NOMO-1 (cell line): ENCODE data around the gene TANC1.
A peak's percentile ranks its signal among the peaks of the same experiment; 100 is the strongest.

ENCODE experiments used
- DNase-seq, 2 experiments: peaks; one replicate each; lab custom pipeline; 2025; ENCODE audit not compliant: unreplicated experiment in 2 of 2; lab: John Stamatoyannopoulos, UW

The TANC1 gene

GRCh38 chr2:158993721-158994587, 25.5 kb downstream of the TANC1 start:
- DNase-seq = no peak

DNA sequence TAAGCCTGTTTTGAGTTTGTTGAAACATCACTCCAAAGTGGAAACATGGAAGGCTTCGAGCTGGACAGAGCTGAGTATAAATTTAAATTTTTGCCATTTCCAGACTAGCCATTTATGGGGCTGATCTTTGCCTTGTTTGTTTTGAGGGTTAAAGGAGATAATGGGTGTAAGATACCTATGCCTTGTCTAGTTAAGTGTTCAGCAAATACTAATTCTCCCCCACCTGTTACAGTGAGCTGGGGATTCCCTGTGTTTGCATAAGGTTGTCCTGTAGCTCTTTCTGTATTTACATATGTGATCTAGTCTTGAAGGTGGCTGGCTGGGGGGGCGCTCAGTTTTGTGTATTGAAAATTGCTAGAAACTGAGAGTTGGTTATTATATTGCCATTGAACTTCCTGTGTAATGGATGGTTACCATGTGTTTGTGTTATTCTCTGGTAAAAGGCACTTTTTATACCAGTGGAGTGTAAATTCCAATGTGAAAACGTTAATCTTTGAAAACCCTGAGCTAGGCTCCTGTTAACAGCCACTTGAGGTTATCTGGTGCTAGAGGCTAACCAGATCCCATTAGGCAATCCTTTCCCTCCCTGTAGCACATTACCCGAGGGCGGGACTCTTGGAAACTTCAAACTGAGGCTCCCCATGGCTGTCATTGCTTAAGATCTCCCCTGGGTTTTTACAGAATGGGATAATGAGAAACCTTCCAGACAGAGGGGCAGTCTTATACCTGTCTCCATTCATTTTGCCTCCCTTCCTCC, 26.7 kb downstream of the TANC1 start:
- DNase-seq = no peak

- no peak for DNase-seq
Observed at GRCh38 chr2:158995677-158996049, 27.2 kb downstream of the TANC1 start.

- no peak for DNase-seq
Observed at GRCh38 chr2:158996378-158996993, 28.0 kb downstream of the TANC1 start.

GRCh38 chr2:158997037-158997790, 28.8 kb downstream of the TANC1 start:
- DNase-seq = peak; percentile 21 to 68

DNA sequence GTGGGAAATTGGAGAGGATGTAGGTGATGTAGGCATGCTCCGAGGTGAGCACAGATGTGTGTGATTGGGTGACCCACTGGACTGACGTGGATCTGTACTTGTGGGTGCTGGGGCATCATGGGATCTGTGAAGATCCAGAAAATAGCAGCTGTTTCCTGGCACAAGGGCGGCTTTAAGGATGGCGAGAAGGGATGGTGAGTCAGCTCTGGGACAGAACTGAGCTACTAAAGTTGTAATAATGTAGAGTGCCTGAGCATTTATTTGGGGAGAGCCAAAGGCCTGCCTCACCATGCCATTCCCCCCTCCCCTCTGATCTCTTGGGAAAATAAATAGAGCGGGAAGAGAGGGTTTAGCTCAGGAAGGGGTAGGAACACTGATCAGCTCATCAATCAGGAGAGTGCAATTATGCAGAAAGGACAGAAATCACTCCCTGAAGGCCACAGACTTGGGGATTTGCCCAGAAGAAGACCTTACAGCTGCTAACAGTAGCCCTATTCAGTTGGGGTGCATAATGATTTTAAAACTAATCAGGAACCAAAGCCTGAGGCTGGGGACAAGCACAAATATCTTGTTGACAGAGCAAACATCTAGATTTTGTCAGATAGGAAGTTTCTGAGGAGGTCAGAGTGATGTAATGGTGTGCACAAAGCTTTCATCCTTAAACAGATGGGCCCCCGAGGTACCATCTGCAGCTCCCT, 30.3 kb downstream of the TANC1 start:
- no peak for DNase-seq

DNA sequence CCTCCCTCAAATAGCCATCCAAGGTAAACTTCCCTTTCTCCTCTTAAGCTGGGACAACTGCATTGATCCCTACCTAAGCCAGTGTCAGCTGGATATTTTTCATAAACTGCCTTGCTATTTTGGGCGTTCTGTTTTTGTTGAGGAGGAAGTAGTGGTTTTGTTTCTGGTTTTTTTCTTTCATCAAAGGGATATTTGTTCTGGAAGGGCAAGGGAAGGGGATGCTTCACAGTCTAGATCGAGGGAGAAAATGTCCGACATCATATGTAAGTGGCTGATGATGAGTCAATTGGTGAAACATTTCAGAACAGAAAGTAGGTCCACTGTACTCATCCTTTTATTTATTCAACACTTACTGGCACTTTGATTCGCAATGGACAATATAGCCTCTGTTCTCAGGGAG, 31.0 kb downstream of the TANC1 start:
- DNase-seq = no peak

GRCh38 chr2:159000072-159000471, 31.6 kb downstream of the TANC1 start:
- no peak for DNase-seq

DNA sequence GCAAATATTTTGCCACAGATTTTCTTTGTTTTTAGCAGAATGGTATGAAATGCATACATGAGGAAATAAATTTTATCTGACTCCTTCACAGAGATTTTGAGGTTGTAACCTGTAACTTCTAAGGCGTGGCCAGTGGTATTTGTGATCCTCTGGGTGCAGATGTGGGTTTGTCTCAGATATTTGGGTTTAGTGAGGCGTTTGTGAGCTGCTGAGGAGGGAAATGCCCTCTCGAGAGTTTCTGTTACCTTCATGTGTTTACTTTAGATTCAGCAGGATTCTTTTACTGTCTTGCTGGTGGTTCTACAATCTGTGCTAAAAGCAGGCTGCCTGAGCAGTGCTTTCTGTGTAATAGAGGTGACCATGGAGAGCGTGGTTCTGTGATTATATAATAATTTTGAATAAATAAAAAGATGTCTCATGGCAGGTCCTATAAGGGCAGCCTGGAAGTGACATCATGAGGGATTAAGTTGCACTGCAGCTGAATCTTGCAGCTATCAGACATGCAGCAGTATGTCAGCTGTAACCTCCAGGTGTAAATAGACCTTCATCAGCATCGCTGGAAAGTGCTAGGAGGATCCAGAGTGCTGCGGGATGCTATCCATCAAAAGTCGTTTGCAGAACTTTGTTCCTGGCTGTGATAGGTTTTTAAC, 34.1 kb downstream of the TANC1 start:
- DNase-seq = no peak

DNA sequence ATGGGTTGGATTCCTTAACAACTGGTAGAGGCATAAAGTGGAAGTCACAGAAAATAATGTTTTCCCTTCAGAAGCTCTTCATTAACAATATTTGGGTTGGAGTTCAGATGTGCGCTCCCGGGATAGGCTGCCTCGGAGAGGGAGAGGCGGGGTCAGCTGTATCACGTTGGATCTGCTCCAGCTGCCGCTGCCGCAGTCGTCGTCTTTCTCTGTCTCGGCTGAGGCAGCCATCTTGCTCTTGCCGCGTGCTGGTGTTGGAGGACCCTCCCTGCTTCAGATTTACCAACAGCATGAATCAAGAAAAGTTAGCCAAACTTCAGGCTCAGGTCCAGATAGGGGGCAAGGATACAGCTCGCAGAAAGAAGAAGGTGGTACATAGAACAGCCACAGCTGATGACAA, 35.1 kb downstream of the TANC1 start:
- no peak for DNase-seq

DNA sequence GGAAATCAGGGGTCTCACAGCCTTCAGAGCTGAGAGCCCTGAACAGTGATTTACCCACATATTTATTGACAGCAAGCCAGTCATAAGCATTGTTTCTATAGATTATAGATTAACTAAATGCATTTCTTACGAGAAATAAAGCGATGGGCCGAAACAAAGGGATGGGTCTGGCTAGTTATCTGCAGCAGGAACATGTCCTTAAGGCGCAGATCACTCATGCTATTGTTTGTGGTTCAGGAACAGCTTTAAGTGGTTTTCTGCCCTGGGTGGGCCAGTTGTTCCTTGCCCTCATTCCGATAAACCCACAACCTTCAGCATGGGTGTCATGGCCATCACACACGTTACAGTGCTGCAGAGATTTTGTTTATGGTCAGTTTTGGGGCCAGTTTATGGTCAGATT, 36.4 kb downstream of the TANC1 start:
- no peak for DNase-seq

DNA sequence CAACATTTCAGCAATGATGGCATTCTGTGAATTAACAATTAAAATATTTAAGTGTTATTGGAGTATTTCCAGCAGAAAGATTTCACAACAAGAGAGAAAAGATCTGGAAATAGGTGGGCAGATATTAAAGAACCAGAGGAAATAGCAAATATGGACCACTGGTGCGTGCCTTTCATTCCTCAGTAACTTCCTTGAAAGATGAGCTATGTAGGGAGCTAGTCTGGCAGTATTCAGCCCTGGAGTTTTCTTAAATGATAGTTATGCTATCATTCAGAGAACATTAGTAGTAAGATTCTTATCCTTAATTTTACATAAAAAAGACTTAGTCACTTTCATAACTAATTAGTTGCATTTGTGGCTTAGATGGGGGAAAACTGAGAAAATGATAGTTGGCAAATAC, 41.5 kb downstream of the TANC1 start:
- DNase-seq = no peak

DNA sequence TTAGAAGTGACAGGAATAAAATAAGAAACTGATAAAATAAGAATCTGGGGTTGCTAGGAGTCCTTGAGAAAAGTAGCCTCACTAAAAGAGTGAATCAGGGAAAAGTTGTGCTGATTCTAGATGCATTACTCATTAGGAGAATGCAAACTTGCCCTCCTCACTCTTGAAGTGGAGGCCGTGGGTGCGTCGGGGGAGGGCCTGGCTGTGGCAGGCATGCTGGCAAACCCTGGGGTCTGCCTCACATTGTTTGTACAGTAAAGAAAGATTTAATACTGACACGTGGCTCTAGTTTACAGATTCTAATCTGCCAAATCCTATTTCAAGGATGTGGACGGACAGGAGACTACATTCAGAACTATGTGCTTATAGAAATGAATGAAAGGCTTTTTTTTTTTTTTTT, 41.9 kb downstream of the TANC1 start:
- DNase-seq = no peak

DNA sequence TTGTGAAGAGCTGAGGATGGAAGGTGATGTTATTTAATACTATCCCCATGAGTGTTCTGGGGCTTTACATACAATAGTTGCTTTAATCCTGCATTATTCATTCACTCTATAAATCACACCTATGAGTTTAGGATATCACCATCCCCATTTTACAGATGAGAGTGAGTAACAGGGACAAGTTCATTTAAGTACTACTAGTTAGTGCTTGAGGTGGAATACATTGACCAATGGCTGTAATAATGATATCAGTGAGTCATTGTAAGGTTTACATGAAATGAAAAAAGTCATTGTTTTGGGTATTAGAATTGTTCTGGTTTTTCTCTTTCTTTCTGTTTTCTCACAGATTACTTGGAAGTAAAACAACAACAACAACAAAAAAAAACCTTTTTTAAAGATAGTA, 42.5 kb downstream of the TANC1 start:
- DNase-seq = no peak

DNA sequence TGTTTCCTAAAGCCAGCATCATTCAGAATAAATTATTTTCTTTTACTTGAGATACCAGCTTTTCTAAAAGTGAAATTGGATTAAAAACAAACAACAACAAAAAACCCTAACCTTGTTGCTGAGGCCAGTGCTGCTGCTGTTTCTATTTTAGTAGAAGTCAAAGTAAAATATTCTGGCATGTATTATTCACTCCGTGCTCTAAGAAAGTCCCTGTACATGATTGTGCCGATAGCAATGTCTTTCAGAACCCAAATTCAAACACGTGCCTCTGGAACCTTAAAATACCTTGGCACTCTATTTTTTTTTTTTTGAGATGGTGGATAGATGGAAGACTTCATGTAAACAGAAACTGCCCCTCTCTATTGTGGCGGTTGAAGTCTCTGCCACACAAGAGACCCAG, 43.7 kb downstream of the TANC1 start:
- no peak for DNase-seq

DNA sequence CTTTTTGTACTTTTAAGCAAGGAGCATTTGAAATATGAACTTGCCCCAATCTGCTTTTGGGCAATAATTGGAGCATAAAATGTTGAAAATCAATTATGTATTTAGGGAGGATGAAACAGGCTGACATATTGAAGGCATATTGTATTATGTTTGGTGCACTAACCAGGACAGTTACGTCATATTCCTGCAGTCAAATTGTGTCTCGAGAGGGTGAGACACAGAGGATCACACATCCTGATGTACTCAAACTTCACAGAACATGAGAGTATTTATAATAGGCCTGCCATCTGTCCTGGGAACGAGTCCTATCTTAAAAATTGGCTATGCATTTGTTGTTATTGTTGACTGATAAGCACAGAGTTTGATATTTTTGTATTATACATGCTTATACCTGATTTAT, 44.7 kb downstream of the TANC1 start:
- no peak for DNase-seq

DNA sequence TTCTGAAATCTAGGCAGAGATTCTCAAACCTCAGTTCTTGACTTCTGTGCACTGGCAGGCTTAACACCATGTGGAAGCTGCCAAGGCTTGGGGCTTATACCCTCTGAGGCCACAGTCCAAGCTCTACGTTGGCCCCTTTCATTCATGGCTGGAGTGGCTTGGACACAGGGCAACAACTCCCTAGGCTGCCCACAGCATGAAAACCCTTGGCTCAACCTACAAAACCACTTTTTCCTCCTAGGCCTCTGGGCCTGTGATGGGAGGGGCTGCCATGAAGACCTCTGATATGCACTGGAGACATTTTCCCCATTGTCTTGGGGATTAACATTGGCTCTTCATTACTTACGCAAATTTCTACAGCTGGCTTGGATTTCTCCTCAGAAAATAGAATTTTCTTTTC, 46.7 kb downstream of the TANC1 start:
- DNase-seq = no peak

GRCh38 chr2:159015823-159016222, 47.4 kb downstream of the TANC1 start:
- no peak for DNase-seq

DNA sequence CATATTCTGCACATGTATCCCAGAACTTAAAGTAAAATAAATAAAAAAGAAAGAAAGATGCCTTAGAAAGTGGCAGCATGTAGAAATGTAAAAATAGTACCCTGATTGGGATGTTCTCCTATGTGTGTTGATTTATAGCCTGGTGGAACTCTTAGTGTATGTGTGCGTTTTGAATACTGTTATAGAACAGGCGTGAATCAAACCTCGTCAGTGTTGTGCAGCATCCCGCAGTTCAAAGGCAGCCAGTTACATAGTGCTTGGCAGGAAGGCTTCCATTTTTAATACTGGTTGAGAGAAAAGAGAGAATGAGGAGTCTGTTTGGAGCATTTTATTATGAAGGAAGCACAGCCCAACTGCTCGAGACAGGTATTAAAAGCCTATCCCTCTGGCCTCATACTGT, 49.4 kb downstream of the TANC1 start:
- DNase-seq = no peak

- DNase-seq = no peak
Observed at GRCh38 chr2:159019021-159019420, 50.6 kb downstream of the TANC1 start.
